ENCODE results near the gene TPST1.
"Not testable (repeated sequence)": the region's sequence is repeated elsewhere in the genome, so short reads cannot be mapped to it uniquely, and the experiment has no call there.

The TPST1 gene

GRCh38 chr7:66348959-66349358 is 143.8 kb downstream of the TPST1 start:
- DNase-seq = no peak

- DNase-seq = no peak
These were observed 146.9 kb downstream of the TPST1 start for GRCh38 chr7:66352071-66352470.

GRCh38 chr7:66353547-66353946 is 148.4 kb downstream of the TPST1 start:
- no peak for DNase-seq

- no peak for DNase-seq
These were observed 150.6 kb downstream of the TPST1 start for GRCh38 chr7:66355756-66356155.

- no peak for DNase-seq
These were observed 151.2 kb downstream of the TPST1 start for GRCh38 chr7:66356277-66356721.

- no peak for DNase-seq
These were observed 152.0 kb downstream of the TPST1 start for GRCh38 chr7:66357087-66357486.

GRCh38 chr7:66359656-66360211 is 154.6 kb downstream of the TPST1 start:
- no peak for DNase-seq

GRCh38 chr7:66362136-66362535 is 157.0 kb downstream of the TPST1 start:
- no peak for DNase-seq

GRCh38 chr7:66363635-66364034 is 158.5 kb downstream of the TPST1 start:
- no peak for DNase-seq

GRCh38 chr7:66365031-66365430 is 159.9 kb downstream of the TPST1 start:
- not testable (repeated sequence) for DNase-seq

GRCh38 chr7:66371096-66371824 is 166.1 kb downstream of the TPST1 start:
- no peak for DNase-seq

GRCh38 chr7:66374141-66374840 is 169.2 kb downstream of the TPST1 start:
- not testable (repeated sequence) for DNase-seq

- no peak for DNase-seq
These were observed 171.3 kb downstream of the TPST1 start for GRCh38 chr7:66376264-66376945.

GRCh38 chr7:66377045-66377444 is 171.9 kb downstream of the TPST1 start:
- no peak for DNase-seq

- DNase-seq = no peak
These were observed 172.6 kb downstream of the TPST1 start for GRCh38 chr7:66377714-66378113.

GRCh38 chr7:66379542-66380160 is 174.5 kb downstream of the TPST1 start:
- no peak for DNase-seq

GRCh38 chr7:66380272-66380888 is 175.2 kb downstream of the TPST1 start:
- DNase-seq = no peak

- not testable (repeated sequence) for DNase-seq
These were observed 177.2 kb downstream of the TPST1 start for GRCh38 chr7:66382182-66382923.

- DNase-seq = not testable (repeated sequence)
These were observed 180.2 kb downstream of the TPST1 start for GRCh38 chr7:66385191-66385905.

GRCh38 chr7:66395128-66395571 is 190.0 kb downstream of the TPST1 start:
- DNase-seq = not testable (repeated sequence)

- DNase-seq = not testable (repeated sequence)
These were observed 190.9 kb downstream of the TPST1 start for GRCh38 chr7:66396052-66396451.
